Pulmonary artery endothelial cell (primary cell): Measurements from ENCODE around the gene CTNNA3. TPM values are rescaled to one million over a fixed set of nuclear protein-coding genes. Genes with fewer than 3 reads are reported as not detected.

Experiments used
- DNase-seq: peaks from one replicate; pipeline ENCODE4 v3.0.0-alpha.2; 2011; ENCODE audit warnings: low read depth, low spot score
- total RNA-seq: library from RNA; depleted of rRNA; stranded (reverse); fragments of >200 nt; gene quantifications from 2 replicates; pipeline ENCODE4 v1.2.3, GENCODE V29; 2014

CTNNA3 gene
- total RNA-seq, 1 donor from 2014 or later, result not detected

DNA sequence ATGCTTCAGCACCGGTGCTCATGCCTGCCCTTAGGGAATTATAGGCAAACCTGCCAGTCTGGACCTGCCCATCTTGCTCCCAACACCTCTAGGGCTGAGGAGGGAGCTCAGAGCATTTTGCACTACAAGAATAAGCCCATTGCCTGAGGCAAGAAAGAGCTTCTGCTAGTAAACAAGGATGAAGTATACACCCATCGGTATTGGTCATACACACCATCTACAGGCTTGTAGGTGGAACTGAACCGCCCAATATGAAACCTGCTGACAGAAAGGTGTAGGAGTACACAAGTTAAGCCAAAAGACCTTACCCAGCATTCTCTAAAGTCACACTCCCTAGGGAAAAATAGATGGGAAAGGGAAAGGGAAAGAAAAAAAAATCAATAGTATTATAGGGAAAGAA lies 1727.1 kb downstream of the CTNNA3 start:
- DNase-seq, result no peak

DNA sequence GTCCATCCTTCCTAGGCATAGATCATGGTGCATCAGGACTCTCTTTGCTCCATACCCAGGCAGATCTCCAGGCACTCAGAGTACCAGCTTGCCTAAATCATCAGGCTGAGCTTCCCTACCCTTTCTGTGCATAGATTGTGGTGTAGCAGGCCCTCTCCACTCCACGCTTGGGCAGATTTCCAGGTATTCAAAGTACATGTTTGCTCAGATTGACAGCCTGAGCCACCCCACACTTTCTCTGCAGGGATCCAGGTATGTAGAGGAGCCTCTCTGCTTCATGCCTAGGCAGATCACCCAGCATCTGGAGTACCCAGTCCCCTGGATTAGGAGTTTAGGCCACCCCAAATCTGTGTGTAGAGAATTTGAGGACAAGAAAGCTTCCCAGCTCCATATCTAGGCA lies 1727.6 kb downstream of the CTNNA3 start:
- DNase-seq, result no peak

DNA sequence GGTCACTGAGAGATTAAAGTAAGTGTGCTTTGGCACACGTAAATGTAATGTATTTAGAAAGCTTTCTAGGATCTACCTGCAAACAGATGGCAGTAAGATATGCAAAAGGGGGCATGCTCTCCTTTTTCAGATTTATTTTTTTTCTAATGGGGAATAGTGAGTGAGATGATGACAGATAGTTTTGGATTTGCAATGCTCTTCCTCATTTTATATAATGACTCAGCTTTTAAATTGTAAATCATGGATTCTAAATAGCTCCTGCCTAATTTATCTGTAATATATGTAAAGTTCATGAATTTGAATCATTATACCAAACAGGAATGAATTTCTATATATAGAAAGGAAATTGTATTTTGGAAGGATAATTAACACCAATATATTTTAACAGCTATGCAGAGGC lies 1731.8 kb downstream of the CTNNA3 start:
- no peak for DNase-seq

DNA sequence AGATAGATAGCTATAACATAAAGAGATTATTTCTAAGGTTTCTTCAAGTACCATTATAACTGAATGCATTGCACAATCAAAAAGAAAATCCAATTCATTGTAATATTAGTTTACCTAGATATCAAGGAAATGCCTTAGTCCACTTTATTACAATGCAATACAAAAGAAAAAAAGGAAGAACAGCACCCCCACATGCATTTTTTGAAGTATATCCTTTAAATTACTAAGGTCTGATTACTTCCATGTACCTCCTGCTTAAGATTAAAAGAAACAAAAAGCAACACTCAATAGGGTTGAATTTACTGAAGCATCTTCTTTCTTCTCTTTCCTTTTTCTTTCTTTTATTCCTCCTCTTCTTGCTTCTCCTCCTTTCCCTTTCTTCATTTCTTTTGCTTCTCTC lies 1743.9 kb downstream of the CTNNA3 start:
- DNase-seq, result no peak

DNA sequence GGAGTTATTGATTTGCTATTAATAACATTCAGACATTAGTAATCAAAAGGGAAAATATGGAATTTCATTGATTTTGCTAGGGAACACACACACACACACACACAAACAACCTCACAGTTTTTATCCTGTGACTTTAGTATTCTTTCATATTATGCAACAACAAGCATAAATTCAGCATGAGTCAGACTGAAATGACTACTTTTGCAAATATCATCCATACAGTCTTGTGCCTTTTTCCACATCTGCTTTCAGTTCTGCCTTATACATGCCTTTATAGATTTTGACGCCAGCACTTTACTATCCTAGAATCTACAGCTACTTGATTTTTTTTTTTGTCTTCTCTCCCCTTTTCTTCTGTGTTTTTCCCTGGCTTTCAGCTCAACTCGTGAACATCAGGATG lies 1745.9 kb downstream of the CTNNA3 start:
- DNase-seq, result no peak

DNA sequence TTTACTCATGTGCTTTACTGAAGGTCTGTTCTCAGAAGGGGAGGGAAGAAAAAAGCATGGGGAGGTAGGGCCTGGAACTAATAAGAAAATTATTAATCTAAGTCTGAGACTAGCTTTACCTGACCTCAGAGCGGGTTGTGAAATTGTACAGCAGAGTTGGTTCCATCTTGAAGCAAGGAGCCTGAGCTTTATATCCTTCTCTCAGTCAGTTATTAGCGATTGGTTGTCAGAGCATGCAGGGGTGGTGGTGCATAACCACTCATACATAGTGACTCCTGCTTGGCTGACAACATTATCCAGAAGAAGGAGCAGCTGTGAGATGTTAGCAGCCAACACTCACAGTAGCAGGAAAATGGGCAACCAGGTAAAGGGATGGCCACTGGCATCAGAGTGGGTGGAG lies 1746.5 kb downstream of the CTNNA3 start:
- no peak for DNase-seq

DNA sequence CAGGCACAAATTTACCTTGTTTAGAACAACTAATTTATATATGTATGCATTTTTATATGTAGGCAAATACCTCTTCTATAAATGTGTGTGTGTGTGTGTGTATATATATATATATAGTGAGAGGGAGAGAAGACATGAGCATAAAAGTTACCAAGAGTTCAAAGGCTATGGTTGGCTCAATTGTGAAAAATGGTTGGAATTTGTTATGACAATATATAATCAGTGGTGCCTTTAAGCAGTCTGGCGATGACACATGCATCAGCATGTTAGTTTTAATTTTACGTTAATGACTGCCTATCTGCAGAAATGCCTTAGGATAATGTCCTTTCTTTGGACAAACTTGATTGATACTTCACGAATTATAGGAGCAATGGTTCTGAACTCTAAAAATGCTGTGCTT lies 1750.9 kb downstream of the CTNNA3 start:
- DNase-seq, result no peak

DNA sequence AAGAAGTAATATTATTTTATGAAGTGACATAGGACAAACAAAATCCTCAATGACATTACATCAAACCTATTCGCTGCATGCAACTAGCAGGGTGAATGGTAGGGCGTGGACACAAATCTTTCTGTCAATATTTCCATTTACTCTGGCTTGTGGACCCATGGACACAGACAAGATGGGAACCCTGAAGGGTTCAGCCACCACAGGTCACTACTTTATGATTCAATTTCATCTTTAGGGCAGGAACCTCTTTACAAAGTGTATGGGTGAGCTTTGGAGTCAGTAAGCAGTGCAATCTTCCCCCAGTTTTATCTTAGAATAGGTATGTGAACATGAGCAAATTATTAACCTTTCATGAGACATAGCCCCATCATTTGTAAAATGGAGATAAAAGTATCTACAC lies 1752.5 kb downstream of the CTNNA3 start:
- DNase-seq, result no peak

DNA sequence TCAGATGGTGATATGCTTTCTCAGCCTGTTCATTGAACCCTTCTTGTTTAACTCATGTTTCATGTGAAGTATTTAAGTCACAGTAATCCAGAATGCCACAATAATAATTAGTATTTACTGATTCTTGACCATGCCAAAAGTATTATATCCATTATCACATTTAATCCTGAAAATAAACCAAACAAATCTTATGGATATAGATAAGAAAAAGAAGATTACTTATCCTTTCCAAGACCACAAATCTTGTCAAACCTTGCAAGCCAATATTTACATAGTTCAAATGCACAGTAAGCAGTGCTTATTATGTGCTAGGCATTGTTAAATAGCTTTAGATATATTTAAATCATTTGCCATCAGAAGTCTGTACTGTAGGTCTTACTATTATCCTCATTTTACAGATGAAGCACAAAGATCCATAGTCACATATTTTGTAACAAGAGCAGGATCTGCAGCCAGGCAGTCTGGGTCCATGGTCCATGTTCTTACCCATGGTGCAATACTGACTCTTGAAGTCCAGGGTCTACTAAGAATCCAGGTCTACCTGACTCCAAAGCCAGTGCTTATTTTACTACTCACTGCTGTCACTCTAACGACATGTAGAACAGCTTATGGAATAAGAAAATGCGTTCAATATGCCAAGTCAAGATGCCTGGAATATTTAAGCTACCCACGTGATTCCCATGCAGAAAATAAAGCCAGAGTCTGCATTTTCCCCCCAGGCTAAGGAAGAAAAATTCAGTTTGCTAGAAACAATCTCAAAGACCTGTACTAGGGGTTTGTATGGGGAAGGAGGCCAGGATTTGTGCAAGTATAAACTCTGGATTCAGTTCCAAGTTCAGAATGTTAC lies 1755.0 kb downstream of the CTNNA3 start:
- no peak for DNase-seq

DNA sequence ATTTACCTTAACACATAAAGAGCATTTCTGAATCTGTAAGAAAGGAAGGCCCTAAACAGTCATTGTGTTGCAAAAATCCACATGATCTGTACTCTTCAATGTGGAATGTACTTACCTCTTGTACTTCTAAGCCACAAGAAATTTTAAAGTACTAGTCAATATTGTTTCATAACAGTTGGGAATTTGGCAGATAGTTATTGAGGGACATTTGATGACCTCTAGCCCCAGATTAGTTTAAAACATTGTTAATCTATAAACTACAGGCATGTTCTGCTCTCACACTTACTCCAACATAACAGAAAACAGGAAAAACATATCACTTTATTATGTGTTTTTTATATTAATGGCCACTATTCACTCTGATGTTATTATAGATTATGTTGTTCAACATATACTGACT lies 1755.9 kb downstream of the CTNNA3 start:
- DNase-seq, result no peak

DNA sequence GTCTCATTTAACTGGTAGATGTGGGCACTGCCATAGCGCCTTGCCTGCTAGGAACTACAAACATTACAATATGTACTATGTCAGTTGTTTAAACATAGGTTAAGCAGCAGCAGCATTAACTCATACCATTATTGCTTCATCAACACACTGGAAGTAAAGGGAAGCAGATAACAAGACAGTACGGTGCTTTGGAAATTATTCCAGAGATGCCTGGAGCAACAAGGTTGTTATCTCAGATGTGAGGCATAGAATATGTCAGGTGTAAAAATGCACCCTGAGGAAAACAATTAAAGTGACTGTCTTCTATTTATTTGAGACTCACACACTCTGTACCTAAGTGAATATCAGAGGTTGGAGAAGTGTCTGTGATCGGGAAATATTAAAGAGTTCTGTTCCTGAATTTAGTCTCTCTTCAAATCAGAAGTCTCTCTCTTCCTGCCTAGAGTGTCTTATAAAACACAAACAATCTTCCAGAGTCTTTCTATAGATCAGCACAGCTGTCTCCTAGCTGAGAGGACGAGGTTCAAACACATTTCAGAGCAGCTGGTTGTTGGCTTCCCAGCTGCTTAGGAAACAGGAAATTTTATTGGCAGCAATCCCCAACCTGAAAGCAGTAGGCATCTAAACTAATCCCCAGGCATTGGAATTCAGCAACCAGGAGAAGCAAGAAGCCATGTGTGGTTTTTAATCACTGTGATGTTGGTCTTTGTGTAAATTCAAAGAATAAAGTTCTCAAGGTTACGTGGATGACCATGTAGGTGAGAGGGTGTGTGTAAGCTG lies 1764.5 kb downstream of the CTNNA3 start:
- DNase-seq, result no peak

DNA sequence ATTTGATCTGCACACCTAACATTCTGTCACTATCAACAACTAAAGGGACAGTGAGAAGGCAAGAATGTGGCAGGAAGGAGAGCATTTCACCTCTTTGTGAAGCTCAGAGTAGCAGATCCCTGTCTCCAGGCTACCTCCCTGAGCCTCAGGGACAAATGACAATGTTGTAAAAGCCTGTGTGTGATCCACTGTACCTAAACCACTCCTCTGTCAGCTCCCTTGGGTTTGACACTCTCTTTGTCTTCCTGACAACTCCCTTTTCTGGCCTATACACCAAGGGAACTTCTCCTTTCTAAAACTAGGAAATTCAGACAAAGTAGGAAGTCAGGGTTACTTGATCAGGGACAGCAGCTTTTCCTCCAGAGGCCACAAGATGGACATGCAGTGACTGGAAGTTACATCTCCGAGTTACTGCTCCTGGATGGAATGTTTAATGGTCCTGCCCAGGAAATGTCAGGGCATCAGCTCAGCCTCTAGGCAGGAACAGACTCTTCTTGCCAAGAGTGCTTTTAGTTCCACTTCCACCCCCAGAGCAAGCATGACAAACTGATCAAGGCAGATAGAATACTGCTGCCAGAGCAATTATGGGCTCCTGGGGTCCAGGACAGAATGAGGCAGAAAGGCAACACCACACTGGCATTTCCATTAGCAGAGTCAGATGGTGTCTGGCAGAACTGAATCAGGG lies 1784.7 kb downstream of the CTNNA3 start:
- DNase-seq, result no peak

DNA sequence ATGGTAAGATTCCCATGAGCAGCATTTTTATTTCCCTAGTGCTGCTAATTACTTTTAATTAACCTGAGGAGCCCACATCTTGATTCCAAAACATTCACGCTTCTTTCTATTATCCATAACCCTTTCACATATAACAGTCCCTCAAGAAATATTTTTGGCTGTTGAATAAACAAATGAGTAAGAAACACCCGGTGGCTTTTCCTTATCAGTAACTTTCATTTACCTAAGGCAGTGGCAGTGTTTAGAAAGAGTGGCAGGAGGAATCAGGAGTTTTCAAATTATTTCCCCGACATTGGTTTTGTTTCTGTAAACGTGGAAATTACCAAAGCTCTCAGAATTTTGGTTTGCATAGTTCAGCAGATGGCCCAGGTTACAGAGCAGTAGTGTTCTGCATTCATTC lies 1785.8 kb downstream of the CTNNA3 start:
- DNase-seq, result no peak

DNA sequence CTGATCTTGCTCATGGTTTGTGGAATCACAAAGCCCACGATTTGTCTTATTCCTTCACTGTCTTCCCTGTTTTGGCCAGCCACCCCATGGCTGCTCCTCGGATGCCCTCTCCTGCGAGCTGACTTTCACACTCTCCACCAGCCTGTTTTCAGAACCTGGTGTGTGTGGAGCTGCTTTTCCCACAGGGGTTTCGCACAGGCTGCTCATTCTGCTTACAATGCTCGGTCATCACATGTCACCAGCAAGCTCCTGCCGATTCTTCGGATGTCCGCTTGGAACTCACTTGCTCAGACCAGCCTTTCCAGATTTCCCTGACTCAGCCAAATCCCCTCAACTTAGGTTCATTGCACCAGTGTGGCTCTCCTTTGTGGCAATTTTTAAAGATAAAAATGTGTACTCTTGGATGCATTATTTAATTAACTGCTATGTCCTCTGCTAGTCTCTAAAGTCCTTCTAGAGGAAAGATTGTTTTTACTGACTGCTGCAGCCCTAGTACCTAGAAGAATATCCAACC lies 1788.7 kb downstream of the CTNNA3 start:
- DNase-seq, result no peak

DNA sequence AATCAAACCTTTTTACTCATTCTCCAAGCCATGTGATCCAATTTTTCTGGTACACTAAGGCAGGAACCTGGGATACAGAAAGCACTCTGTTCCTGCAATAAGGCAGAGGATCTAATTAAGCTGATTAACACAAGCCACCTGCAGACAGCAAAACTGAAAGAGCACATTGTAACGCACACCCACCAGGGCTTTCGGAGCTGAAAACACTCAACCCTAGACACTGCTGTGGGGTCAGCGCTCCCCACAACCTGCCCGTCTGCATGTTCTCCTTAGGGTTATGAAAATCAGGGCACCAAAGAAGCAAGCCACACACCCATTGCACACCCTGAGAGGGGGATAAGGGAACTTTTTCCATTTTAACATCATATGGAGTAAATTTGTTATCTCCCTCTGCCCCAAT lies 1792.4 kb downstream of the CTNNA3 start:
- no peak for DNase-seq

DNA sequence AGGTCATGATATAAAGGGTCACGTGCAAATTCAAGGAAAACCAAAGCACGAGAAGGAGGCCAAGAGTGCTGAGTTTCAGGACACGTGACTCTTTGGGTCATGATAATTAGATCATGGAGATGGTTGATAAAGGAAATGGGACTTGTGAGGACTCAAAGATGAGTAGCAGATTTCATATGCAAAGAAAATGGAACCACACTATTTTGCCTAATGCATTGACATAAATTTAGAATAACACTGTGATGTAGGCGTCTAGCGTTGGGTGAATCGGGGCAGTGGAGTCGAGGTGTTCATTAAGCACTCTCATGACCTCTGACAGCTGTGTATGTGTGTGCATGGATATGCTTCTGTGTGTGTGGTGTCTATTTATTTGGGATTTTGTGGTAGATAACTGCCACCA lies 1795.7 kb downstream of the CTNNA3 start:
- DNase-seq, result no peak

DNA sequence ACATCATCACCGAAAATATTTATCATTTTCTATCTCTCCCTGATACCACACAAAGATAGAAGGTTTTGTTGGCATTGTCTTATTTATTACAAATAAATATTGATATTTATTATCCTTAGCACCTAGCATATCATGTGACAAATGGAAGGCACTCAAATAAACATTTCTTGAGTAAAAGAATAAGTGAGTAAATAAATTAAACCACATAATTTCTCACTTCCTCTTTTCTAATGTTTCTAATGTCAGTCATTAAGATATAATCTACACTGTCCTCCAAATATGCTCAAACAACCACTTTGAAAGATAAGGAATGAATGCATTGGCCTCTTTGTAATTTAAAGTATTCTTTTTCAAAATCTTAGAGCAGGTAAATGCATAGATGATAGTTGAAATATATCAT lies 1797.9 kb downstream of the CTNNA3 start:
- DNase-seq, result no peak

DNA sequence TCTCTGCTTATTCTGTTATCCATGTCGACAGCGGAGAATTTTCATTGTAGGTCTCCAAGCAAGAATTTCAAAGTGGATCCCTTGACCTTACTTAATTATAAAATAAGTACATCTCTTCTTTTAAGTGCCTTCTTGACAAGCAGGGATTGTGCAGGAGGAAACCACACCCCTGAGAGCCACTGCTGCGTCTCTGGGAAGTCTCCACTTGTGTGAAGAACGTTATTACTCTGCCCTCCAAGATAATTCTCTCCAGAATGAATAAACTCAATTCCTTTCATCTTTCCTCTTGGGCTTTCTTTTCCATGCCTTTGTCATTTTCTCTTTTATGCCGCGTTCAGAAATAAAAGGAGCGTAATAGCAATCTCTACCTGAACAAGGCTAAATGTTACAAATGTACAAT lies 1801.0 kb downstream of the CTNNA3 start:
- no peak for DNase-seq

DNA sequence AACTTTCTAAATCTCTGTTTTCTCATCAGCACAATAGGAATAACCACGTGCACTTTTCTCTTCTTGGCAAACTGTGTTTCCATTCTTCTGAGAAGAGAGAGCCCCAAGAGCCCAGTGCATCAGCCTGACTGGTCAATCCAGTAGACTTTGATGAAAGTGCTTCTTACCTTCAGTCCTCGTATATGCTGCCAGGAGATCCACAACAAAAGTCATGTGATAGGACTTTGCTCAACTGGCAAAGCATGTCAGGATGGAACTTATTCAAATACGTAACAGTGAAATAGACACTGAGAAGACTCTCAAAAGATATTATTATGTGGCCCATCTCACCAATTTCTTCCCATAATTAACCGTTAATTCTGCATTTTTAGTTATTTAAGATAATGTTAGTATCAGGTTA lies 1801.6 kb downstream of the CTNNA3 start:
- no peak for DNase-seq

DNA sequence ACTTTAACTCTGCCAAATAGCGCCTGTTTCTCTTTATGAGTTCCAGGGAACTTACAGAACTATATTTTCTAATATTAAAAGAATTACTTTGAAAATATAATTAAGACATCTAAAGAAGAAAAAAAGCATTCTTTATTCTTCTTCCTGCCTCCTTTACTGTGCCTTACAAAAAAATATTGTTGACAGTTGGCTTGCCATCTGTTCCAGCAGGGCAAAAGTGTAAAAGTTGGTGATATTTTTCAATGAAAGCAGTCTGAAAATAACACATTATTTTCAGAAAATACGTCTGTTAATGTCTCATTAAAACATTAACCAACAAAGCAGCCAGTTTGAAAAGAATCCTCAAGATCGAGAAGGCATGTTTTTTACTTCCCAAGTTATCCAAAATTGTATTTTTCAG lies 1802.3 kb downstream of the CTNNA3 start:
- no peak for DNase-seq

DNA sequence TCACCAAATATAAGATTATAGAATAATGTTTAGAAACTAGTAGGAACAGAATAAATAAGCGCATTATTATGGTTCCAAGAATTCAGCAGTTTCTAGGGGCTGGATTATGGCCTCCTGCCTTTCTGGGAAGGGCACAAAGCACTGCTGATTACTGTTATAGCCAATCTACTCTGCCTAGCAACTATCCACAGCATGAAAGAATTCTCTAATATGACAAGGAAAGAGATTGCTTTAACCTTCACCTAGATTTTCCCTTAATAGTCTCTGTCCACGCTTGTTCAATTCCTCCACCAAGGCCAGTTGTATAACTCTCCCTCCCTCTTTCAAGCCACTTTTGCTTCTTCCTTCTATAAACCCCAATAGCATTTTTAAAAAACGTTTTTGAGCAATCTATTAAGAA lies 1803.7 kb downstream of the CTNNA3 start:
- no peak for DNase-seq
